NCI-H2171 (cell line): ENCODE results near the gene DTNB.
A peak's percentile ranks its signal among the peaks of the same experiment; 100 is the strongest.

Source experiments
- DNase-seq: peaks from one replicate; lab custom pipeline; 2025; lab: John Stamatoyannopoulos, UW

DTNB gene

DNA sequence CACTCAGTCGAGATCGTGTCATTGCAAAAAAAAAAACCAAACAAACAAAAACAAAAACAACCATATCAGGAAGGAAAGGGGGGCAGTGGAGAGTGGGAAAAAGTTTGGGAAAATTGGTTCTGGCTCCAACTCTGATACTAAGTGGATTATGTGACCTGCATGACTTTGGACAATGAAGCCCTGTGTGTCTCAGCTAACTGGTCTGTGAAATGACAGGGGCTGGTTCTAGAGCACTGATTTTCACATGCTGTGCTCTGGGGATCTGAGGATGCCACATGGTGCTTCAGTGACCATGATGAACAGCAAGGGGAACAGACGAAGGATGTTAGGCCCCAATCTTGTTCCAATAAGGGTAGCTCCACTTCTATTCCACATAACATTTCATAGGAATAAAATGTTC is 174.2 kb downstream of the DTNB start:
- DNase-seq: no peak

DNA sequence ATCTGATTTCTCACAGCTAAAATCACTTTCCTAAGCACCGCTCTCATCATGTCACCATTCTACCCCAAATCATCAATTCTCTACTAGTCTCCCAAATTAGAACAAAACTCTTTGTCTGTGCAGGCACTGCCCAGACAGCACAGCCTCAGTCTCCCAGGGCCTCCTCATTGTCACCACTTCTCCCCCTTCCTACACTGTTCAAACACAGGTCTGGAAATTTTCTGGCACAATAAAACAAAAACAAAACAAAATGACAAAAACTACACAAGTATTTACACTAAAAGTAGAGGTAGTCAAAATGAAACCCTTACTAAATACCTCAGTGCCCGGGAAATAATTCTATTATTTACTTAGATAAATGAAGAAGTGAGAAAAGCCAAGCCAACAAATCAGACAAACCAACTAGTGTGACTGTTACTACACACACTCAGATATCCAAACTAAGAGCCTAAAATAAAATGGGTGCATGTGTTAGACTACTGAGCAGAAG is 175.4 kb downstream of the DTNB start:
- no peak for DNase-seq

DNA sequence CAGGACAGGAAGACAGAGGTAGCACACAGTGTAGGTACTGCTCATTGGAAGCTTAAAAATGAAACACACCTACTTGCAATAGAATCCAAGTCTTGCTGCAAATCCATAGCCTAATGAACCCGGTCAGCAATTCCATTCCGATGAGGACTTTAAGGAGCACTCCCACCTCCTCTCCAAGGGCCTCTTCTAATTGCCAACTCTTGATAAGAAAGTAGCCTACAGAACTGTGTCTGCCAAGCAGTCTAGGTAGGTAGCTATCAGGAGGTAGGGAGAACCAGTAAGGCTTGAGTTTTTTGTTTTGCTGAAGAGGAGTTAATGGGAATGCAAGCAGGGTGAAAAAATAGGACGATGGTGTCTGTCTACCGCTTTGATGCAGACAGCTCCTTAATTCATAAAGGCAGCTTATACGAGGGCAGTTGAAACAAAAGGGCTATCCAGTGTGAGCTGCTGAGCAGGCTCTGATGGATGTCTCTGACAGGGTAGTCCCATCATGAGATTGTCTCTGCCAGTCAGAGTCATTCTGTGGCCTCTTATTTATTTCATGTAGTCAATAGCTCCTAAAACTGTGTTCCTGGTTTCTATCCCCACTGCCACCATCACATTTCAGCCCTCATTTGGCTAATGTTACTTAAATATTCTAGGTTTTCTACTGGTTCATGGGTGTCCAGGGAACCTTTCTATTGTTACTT is 176.0 kb downstream of the DTNB start:
- no peak for DNase-seq

DNA sequence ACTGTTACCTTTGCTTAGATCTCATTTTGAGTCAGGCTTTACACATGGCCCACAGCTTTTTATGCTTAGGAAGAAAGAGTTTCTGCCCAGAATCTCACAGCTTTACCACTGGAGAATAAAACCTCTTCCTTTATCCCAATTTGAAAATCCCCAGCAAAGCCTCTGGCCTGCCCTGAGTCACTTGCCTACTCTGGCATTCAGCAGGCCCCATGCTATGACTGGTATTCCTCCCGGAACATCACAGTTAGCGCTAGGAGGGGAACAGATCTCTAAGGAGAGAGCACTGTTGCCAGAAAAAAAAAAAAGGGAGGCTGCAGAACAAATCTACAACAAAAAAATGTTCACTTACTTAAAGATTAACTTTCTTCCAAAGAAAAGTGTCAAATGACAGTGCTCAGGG is 178.8 kb downstream of the DTNB start:
- no peak for DNase-seq

DNA sequence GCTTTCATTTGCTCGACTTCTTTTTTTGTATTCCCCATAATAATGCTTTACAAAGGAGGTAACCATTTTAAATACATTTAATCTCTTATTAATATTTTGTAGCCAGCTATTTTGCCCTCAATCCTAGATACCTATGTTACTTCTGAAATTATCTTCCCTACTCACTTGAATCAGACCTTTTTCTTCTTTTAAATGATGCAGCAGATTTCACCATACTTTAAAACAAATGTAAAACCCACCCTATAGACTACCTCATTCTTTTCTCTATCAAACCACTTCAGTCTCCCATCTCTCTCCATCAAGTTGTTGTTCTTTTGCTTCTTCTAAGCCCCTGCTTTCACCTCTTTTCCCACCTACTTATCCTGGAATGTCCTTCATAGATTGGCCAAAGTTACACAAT is 180.2 kb downstream of the DTNB start:
- DNase-seq: no peak

DNA sequence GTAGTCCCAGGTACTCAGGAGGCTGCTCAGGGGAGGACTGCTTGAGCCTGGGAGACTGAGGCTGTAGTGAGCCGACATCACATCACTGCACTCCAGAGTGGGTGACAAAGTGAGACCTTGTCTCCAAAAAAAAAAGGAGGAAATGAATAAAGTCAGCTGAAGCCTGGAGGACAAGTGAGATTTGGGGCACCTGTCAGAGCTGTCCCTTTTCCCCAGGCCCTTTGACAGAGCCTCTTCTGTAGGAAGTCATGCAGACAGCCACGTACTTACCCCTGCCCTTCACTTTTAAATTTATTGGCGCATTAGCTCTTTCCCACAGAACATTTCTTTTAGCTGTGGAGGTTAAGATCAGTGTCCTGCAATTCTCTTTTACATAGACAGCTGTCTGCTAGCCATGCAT is 180.7 kb downstream of the DTNB start:
- DNase-seq: no peak

DNA sequence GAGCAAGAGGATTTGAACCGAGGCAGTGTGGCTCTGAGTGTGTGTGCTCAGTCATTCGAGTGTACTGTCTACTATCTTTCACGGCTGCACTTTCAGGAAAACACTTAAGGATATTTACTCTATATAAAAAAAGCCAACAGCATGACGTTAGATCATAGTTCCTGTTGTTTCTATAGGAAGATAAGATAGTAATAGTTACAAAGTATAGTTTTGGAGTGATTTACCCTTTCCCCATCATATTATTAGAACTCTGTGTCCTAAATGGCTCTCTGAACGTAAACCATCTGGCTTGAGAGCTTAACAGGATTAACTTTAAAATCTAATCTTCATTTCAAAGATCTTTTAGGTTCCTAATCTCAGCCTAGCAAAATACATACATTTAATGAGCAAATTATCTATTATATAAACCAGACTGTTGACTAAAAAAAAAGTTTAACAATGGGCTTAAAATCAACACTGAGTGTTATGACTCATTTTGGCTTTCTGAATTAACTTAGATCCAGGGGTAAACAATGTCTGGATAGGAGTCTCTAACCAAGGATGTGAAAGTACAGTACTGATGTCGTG is 181.3 kb downstream of the DTNB start:
- no peak for DNase-seq

DNA sequence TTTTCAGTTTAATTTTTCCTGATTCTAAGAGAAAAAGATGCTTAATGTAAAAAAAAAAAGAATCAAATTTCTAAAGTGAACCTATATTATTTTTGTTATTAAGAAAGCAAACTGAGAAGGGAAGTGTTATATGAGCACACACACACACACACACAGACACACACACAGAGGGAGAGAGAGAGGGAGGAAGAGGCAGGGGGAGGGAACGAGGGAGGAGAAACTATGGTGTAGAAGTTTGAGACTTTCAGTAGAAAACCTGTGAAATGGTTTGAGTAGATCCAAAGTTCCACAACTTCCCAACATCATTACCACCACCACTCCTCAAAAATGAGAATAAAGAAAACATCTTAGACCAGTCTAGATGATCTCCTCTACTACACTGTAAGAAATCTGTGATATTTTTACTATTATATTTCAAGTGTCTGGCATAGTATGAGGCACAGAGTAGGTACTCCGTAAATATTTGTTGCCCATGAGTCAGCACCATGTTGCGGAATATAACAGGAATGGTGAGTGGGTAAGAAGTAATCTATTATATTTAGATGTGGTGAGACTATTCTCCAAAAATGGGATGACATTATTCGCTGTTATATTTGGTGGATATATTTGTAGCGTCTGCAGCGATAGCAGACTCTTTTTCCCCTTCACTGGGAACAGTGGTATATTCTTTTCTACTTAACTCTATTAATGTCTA is 182.2 kb downstream of the DTNB start:
- no peak for DNase-seq

DNA sequence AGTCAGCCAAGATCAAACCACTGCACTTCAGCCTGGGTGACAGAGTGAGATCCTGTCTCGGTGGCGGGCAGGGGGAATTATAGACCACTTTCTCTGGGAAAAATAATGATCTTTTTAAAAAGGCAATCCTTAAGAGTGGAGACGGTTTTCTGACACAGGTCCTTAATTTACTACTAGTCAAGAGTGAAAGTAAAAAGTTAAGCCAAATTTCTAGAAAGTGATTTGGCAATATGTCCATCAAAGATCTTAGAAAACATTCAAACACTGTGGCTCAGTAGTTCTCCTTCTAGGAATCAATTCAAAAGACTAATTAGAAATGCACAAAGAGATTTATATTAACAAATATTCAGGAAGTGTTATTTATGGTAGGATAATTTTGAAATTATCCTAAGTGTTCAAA is 183.2 kb downstream of the DTNB start:
- DNase-seq: no peak

DNA sequence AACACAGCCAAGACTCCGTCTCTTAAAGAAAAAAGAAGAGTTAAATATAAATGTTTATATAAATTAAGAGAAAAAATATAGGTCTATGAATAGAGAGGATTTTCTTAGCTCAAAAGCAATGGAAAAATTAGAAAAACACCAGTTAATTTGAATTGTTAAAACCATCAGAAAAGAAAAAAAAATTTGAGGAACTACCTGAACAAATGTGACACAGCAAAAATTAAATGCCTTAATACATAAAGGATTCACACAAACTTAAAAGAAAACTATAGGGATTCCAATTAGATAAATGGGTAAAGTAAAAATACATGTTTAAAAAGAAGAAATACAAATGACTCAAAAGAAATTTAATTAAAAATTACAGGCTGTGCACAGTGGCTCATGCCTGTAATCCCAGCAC is 183.7 kb downstream of the DTNB start:
- DNase-seq: no peak

DNA sequence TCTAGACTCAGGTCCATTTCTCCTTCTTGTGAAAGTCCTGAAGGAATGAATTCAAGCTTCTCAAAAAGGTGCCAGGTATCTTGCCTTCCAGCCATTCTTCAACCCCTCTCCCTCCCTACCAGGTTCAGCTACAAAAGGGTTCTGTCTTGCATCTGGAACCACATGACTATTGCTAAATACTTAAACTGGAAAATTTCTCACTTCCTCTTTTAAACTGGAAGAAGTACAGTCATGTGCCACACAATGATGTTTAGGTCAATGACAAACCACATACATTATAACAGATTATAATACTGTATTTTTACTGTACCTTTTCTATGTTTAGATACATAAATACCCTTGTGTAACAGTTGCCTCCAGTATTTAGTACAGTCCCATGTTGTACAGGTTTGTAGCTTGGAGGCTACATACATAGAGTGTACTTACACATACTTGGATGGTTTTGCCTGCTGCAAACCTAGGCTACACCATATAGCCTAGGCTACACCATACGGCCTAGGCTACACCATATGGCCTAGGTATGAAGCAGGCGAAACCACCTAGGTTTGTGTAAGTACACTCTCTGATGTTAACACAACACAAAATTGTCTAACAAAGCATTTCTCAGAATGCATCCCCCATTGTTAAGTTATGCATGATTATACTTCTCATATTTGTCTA is 189.6 kb downstream of the DTNB start:
- DNase-seq: no peak

DNA sequence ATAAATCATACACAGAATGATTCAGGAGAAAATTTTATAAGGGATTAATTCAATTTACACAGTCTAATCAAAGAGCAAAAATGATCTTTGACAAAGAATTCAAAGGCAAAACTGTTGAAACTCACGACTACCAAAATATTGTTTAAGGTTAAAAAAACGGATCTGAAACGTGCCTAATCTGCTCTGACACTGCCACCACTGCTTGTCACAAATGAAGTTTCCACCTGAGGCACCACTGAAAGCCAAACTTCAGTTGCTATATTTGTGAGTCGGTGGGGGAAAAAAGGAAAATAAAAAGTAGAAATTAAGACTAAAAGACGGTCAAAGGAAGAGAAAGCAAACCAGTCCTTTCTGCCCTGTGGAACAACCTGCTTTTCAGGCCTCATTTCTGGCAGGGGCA is 191.0 kb downstream of the DTNB start:
- DNase-seq: no peak

DNA sequence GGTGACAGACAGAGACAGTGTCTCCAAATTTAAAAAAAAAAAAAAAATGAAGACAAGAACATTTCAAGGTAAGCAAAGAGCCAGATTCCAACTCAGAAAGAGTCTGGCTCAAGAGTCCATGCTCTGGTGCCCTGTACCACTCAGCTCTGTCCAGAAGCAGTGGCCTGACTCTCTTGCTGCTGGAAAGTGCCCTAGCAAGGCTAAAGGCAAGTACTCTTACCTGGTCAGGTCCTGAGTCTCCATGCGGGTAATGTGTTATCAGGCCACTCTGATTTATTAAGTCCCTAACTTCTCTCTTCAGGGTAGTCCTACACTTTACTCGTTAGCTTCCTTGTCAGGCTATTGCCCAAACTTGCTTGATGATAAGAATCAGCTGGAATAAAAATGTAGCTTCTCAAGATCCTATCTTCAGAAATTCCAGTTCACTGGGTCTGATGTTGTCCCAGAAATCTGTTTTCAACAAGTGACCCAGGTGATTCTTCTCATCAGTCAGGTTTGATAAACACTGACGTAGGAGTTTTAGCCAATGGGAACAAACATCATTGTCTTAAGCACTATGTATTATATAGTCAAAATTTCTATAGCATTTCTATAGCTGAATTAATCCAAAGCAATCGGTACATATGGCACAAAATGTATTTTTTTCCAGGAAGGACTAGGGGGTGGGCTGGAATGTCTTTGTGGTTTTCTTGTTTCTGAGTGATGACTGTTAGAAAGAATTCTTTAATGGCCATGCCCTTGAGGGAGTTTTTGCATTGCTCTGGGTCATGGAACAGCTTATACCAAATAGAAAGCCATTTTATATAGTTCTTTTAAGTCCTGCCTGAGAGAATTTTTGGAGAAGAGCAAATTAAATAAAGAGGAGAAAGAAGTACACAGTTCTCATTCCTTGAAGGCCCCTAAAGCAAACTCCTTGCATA is 191.7 kb downstream of the DTNB start:
- DNase-seq: no peak

DNA sequence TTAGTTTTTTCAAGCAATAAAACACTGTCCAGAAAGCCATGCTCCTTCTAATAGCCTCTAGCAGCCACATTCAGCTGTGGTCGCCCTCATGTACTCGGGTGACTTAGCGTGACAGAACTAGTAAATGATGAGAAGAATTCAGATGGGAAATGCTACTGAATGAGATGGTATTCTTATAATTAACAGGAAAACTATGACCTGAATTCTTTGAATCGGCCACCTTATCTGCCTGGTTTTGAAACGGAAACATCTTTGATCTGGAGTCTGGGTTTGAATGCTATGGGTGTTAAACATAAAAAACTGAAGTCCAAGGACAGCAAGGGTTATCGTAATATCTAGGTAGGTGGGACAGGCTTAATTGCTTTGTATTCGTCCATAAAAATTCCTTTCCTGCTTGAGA is 192.8 kb downstream of the DTNB start:
- no peak for DNase-seq

DNA sequence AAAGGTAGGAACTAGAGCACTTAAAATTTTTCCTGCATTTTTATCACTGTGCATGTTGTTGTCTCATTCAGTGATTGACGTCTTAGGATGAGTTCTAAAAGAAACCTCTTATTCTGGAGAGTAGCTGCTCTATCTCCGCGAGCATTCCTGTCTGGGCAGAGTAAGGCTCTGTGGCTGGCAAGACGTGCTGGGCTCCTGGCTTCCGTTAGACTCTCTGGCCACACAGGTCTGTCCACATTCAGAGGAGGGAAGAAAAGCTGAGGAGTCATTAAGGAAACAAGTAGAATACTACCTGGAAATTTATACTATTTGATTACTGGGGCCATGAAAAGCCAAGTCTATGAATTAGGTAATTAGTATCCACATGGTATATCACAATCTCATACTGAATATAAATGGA is 193.6 kb downstream of the DTNB start:
- no peak for DNase-seq

DNA sequence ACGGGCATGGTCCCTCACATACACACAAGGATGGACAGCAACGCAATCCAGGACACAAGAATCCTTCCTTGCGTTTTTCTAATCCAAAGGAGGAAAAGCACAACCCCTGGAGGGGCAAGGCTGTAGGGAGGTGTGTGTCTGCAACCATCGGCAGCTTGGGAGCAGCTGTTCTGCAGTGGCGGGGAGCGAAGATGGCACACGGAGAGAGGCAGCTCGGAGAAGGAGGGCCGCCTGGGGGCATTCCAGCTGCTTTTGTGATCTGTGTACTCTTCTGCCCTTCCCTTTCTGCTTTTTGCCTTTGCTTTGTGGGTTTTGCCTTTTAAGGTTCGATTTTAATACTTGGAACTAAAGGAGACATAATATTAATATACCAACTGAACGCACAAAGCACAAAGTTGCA is 194.6 kb downstream of the DTNB start:
- DNase-seq: no peak

DNA sequence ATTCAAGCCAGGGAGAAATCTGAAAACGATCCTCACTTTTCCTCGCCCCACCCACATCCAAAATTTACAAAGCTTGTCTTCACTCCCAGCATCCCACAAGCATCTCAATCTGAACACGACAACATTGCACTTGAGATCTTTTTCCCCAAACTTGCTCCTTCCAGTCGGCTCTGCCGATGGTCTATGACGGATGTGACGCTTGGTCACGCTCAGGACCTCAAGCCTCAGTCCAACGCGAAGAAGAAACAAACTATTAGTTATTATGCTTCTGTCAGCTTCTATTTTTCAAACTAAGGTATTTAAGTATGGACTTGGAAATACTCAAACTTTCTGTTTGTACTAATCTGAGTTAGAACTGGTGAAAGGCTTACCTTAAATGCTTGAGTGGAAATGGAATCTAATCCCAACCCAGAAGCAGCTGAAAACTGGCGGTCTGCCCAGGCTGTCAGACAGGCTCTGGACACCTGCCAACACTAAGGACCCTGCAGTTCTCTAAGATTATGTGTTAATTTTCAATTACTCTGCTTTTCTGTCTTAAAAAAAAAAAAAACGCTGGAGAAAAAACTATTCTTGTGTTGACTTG is 199.5 kb downstream of the DTNB start:
- peak; percentile 98 for DNase-seq

DNA sequence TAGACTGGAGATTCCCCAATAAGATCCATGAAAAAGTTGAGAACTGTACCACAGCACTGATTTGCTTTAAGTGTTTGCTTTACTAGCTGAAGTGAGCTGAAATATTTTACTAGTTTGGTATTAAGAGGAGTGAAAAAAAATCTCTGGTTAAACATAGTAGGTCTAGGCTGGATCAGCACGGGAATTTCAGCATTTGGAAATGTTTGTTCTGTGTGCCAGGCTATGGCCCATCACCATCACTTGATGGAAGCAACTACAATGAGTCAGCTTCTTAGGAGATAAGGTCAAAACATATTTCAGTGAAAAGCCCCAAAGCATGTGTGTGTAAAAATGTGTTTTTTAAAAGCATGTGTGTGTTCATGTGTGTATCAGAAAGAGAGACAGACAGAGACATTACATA is 200.2 kb downstream of the DTNB start:
- no peak for DNase-seq

DNA sequence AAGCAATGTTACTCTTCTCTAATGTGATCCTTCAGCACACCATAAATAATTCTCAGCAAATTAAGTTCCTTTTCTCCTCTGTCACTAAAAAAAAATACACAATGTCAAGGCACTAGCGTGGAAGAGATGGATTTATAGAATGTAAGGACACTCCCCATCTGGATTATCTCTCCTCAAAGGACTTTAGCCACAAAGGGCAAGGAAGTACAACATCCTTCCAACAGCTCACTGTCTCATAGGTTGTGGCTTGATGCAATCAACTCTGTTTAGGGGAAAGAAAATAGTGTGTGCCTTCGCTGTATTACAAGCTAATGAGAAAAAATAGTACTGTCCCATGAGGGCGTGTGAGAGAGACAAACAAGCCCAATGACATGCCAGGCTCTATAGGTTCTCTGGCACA is 202.6 kb downstream of the DTNB start:
- no peak for DNase-seq

DNA sequence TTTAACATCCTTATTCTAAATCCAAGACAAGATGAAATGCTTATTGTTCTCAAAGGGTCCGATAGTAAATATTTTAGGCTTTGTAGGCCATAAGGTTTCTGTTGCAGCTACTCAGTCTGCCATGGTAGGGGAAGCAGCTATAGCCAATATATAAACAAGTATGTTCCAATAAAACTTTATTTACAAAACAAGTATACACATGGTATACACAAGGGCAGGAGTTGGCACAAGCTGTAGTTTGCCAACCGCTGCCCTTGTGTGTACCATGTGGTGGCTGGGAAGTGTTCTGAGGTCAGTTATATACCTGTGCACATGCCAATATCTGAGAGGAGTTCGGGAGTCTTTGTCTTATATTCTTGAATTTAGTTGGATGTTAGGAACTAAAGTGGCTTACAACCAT is 205.6 kb downstream of the DTNB start:
- DNase-seq: no peak

DNA sequence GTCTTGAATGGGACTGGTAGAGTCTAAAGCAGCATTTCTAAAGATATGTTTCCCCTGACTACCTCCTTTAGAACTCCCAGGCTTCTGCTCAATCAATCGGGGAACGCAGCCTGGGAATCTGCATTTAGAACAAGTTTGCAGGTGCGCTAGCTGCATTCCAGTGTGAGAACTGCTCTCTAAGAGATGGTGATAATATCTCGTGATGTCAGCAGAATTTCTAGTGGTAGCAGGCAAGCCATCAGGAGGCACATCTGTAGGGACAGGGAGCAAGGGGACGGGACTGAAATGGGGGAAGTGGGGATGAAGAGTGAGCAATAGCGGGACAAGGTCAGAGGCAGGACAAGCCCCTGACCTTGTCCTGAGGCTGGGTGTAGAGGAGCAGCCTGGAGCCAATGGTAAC is 211.4 kb downstream of the DTNB start:
- no peak for DNase-seq
